ENCODE results near the gene RNF111.
"Not testable (repeated sequence)": the region's sequence is repeated elsewhere in the genome, so short reads cannot be mapped to it uniquely, and the experiment has no call there.

RNF111 gene

DNA sequence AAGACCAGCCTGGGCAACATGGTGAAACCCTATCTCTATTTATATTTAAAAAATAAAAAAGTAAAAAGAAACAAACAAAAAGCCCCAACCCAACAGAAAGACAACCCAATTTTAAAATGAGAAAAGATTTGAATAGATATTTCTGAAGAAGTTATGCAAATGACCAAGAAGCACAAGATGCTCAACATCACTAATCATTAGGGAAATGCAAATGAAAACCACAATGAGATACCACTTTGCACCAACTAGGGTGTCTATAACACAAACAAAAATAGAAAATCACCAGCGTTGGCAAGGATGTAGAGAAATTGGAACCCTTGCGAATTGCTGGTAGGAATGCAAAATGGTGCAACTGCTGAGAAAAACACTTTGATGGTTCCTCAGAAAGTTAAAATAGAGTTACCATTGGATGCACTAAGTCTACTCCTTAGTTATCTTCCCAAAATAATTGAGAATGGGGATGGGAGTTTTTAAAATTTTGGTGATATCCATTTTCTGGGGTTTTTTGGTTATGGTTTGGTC lies 71.7 kb downstream of the RNF111 start:
- no peak for DNase-seq (ENCODE audit: low read depth in 3 of 3)

GRCh38 chr15:59060348-59060747 lies 72.9 kb downstream of the RNF111 start:
- no peak for DNase-seq (ENCODE audit: low read depth in 3 of 3)

- no peak for DNase-seq (ENCODE audit: low read depth in 3 of 3)
Observed at GRCh38 chr15:59063042-59063441, 75.6 kb downstream of the RNF111 start.

GRCh38 chr15:59069430-59069829 lies 82.0 kb downstream of the RNF111 start:
- no peak for DNase-seq (ENCODE audit: low read depth in 3 of 3)

DNA sequence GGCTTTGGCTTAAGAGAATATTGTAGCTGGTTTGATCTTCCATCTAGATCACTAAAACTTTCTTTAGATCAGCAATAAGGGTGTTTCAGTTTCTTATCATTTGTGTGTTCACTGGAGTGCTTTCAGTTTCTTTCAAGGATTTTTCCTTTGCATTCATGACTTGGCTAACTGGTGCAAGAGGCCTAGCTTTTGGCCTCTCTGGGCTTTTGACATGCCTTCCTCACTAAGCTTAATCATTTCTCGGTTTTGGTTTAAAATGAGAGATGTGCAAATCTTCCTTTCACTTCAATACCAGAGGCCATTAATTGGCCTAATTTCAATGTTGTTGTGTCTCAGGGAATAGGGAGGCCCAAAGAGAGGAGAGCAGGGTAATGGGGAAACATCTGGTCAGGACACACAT lies 87.1 kb downstream of the RNF111 start:
- no peak for DNase-seq (ENCODE audit: low read depth in 3 of 3)

DNA sequence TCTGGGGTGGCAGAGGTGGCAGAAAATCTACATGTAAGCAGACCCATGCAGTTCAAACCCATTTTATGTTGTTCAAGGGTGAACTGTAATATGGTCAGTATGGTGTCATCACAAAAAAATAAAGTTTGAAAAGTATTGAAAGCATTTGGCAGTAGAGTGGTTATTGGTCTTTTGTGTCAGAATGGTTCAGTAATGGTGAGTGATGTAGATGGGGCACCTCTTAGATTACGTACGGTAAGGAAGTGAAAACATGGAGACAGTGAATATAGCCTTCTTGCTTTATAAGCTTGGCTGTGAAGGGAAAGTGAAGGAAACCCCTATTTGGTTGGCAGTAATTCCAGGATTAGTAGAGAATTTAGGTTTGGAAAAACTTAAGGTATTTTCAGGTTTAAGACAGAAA lies 100.3 kb downstream of the RNF111 start:
- DNase-seq (ENCODE audit: low read depth in 3 of 3) = no peak

DNA sequence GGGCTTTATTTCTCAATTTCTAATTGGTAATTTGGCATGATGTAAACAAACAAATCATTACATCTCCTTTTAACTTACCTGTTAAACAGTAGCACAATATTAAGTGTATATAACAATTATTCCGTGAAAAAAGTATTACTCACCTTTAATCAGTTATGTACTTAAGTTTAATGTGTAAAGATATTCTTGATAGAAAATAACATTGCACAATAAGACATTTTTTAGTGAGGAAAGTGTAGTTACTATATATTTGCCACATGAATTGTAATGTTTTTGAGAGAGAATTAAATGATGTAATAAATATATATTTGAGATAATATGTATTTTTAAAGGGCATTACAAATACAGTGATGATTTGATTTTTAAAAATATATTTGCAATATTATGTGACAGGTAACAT lies 106.6 kb downstream of the RNF111 start:
- DNase-seq (ENCODE audit: low read depth in 3 of 3) = no peak

DNA sequence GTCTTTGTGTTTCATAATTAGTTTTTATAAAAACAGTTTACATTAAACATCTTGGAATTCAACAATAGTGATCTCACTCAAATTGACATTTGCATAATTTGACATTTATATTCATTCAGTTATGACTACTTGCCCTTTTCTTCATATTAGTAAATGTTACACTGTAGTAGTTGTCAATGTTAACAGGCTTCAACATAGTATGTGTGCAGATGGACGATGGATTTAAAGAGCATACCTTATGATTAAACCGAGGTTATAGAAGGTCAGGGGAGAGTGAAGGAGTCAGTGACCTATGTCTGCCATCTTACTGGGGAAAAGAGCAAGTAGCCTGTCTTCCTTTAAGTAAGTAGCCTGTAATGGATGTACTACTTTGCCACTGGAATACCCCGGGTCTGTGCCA lies 109.0 kb downstream of the RNF111 start:
- no peak for DNase-seq (ENCODE audit: low read depth in 3 of 3)

DNA sequence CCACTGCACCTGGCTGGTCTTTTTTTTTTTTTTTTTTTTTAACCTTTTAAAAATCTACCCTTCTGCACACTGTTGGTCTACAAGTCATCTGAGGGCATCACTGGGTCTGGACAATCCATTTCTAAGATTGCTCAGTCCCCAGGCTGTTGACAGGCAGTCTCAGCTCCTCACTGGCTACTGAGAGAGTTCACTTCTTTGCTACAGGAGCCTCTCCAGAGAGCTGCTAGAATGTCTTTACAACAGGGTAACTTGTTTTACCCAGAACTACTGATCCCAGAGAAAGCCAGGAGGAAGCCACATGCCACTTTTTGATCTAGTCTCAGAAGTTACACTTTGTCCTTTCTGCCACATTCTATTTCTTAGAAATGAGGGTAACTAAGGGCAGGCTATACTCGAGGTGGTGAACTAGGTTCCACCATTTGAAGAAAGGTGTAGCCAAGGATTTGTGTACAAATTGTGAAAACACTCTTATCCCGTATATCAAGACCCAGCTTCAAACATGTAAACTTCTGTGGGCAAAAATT lies 111.8 kb downstream of the RNF111 start:
- no peak for DNase-seq (ENCODE audit: low read depth in 3 of 3)

GRCh38 chr15:59104602-59104911 lies 117.1 kb downstream of the RNF111 start:
- no peak for DNase-seq (ENCODE audit: low read depth in 3 of 3)

DNA sequence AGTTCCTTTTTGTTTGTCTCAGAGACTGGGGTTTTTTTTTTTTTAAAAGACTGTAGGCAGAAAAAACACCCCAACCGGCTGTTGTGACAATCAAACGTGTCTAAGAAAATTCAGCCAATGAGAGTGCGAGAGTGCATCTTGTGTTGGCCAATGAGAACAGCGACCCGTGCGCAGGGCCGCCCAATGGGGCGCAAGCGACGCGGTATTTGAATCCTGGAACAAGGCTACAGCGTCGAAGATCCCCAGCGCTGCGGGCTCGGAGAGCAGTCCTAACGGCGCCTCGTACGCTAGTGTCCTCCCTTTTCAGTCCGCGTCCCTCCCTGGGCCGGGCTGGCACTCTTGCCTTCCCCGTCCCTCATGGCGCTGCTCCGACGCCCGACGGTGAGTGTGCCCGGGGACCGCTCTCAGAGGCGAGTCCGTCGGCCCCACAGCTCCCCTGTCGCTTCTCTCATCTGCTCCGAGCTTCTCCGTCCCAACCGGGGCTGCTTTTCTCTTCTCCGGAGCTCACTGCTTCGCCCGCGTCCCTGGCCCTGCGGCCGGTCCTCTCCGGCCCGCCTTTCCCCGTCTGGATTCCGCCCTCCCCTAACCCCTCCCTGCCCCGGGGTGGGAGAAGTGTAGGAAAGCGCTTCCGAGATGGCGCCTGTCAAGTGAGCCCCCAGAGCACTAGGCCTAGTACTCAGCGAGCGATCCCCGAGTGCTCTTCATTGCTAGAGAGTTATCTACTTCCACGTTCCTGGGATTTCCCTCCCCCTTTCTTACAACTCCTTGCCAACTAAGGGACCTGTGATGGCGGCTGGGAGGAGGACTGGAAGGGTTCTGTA lies 117.7 kb downstream of the RNF111 start, which contains the start of gene CCNB2:
Gene CCNB2, plus strand, starts transcription at position 235 of the 821 bp plus-strand sequence. Its CDS starts 123 bp downstream, at position 358.
- peak; percentile 56 to 74 (median 68) for DNase-seq (ENCODE audit: low read depth in 3 of 3)

DNA sequence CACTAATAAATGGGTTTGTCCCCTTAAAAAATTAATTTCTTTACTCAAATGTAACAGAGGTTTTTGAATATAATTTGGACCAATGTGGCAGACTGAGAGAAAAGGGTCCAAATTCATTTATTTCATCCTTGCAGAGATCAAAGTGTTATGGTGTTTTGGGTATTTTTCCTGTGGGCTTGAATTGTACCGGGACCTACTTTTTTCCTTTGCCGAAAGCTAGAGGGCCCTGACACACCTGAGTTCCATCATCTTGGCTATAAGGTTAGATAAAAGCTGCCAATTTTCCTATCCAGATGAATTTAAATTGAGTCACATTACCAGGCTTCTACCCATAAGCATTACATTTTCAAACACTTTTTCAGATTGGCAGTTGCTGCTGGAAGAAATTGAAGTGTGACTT lies 118.4 kb downstream of the RNF111 start:
- DNase-seq (ENCODE audit: low read depth in 3 of 3) = no peak

DNA sequence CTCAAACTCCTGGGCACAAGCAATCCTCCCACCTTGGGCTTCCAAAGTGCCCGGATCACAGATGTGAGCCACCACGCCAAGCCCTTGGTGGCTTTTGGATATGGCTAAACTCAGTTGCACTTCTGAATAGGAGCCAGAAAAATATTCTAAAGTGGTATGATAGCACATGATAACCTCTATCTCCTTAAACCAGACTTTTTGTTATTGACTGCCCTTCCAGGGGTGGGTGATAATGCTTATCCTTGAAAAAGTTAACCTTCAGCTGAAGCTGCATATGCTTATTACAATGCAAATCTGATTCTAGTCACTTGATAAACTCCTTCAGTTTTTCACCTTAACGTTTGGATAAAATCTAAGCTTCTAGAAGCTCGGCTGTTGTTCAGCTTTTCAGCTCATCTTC lies 123.8 kb downstream of the RNF111 start:
- DNase-seq (ENCODE audit: low read depth in 3 of 3) = no peak

GRCh38 chr15:59115047-59115446 lies 127.6 kb downstream of the RNF111 start:
- no peak for DNase-seq (ENCODE audit: low read depth in 3 of 3)

DNA sequence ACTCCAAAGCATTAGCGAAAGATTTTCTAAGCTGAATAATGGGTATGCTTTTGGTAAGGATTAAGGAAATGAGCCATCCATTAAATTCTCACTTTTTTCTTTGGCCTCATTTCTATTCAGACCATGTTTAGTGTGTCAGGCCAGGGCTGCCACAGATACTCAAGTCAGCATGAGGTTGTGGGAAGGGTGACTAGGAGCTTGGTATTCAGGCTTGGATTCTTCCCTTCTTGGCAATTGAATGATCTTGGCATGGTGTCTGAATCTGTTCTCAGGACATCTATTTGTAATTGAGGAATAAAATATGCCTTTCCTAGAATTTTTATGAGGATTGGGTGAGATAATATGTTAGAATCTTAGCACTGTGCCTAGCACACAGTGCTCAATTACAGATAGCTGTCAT lies 128.7 kb downstream of the RNF111 start:
- no peak for DNase-seq (ENCODE audit: low read depth in 3 of 3)

DNA sequence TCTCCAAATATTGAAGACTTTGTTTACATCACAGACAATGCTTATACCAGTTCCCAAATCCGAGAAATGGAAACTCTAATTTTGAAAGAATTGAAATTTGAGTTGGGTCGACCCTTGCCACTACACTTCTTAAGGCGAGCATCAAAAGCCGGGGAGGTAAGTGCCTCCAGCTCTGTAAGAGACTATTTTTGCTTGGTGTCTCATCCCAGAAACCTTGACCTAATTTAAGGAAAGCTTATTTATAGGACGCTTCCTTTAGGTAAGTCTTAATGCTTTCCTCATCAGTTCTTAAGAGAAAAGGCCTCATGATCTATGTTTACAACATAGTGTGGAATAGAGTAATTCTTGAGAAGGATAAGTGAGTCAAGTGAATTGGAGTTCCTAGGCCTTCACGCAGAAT lies 129.3 kb downstream of the RNF111 start:
- DNase-seq (ENCODE audit: low read depth in 3 of 3) = no peak

GRCh38 chr15:59119625-59120024 lies 132.2 kb downstream of the RNF111 start:
- DNase-seq (ENCODE audit: low read depth in 3 of 3) = no peak

GRCh38 chr15:59120937-59121336 lies 133.5 kb downstream of the RNF111 start:
- DNase-seq (ENCODE audit: low read depth in 3 of 3) = no peak

- no peak for DNase-seq (ENCODE audit: low read depth in 3 of 3)
Observed at GRCh38 chr15:59124261-59124660, 136.8 kb downstream of the RNF111 start.

- DNase-seq (ENCODE audit: low read depth in 3 of 3) = not testable (repeated sequence)
Observed at GRCh38 chr15:59125683-59126082, 138.2 kb downstream of the RNF111 start.

- DNase-seq (ENCODE audit: low read depth in 3 of 3) = not testable (repeated sequence)
Observed at GRCh38 chr15:59127255-59127654, 139.8 kb downstream of the RNF111 start.

DNA sequence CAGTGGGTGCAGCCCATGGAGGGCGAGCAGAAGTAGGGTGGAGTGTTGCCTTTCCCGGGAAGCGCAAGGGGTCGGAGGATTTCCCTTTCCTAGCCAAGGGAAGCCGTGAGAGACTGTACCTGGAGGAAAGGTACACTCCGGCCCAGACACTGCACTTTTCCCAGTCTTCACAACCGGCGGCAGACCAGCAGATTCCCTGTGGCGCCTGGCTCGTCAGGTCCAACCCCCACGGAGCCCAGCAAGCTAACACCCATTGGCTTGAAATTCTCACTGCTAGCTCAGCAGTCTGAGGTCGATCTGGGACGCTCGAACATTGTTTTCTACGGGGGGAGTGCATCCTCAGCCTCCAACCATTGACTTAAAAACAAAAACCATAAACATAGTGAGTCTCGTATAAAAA lies 144.0 kb downstream of the RNF111 start:
- DNase-seq (ENCODE audit: low read depth in 3 of 3) = no peak

DNA sequence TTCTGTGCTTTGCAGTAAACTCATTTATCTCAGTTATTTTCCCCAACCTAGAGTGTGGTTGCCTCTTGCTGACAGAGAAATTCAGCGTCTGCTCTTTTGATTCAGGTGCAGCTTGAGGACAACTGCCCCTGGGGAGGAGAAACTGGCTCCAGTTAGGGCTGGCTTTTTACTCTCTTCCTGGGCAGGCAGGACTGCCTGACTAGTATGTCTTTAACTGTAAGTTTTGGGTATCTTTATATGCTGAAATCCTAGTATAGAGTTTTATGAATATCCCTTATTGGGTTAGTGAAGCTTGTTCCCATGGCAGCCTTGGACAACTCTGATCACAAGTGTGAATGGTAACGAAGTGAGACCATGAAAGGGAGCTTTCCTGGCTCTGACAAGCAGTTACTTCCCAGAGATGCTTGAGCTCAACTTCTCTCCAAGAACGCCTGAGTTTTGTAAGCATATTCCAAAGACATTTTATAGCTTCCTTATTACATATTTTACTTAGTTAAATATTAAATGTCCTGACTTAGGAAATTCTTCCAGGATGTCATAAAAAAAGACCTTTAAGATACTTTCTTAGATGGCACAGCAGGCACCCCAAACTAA lies 144.6 kb downstream of the RNF111 start:
- DNase-seq (ENCODE audit: low read depth in 3 of 3) = no peak
